Stimulated activated CD4-positive, alpha-beta T cell treated with anti-CD3 and anti-CD28 coated beads, TNF-alpha, amount 100 ng/mL, for 24 hours (primary cell): ENCODE measurements around the gene HGD.
"Not testable (repeated sequence)": the region's sequence is repeated elsewhere in the genome, so short reads cannot be mapped to it uniquely, and the experiment has no call there.

ENCODE experiments used
- DNase-seq, 3 experiments: peaks; one replicate each; pipeline ENCODE4 v3.0.0-alpha.2; 2020; ENCODE audit warnings: low read depth in 3 of 3

Gene HGD

GRCh38 chr3:120678984-120679383 lies 3.1 kb downstream of the HGD start:
- DNase-seq, result no peak

GRCh38 chr3:120678331-120678947 lies 3.6 kb downstream of the HGD start:
- no peak for DNase-seq

- not testable (repeated sequence) for DNase-seq
These were observed 4.8 kb downstream of the HGD start for GRCh38 chr3:120677193-120677592.

- no peak for DNase-seq
These were observed 8.9 kb downstream of the HGD start for GRCh38 chr3:120673116-120673515.

- DNase-seq, result no peak
These were observed 11.5 kb downstream of the HGD start for GRCh38 chr3:120670576-120670975.

- DNase-seq, result no peak
These were observed 17.1 kb downstream of the HGD start for GRCh38 chr3:120664926-120665325.

GRCh38 chr3:120661945-120662344 lies 20.1 kb downstream of the HGD start:
- no peak for DNase-seq

GRCh38 chr3:120661106-120661905 lies 20.7 kb downstream of the HGD start:
- no peak for DNase-seq

- DNase-seq, result no peak
These were observed 22.2 kb downstream of the HGD start for GRCh38 chr3:120659834-120660233.

GRCh38 chr3:120659285-120659684 lies 22.8 kb downstream of the HGD start:
- DNase-seq, result no peak

- DNase-seq, result no peak
These were observed 29.0 kb downstream of the HGD start for GRCh38 chr3:120652896-120653545.

- no peak for DNase-seq
These were observed 29.8 kb downstream of the HGD start for GRCh38 chr3:120652281-120652680.

- DNase-seq, result no peak
These were observed 31.7 kb downstream of the HGD start for GRCh38 chr3:120650311-120650710.

- no peak for DNase-seq
These were observed 32.2 kb downstream of the HGD start for GRCh38 chr3:120649830-120650233.

- DNase-seq, result no peak
These were observed 33.7 kb downstream of the HGD start for GRCh38 chr3:120648290-120648689.

GRCh38 chr3:120646771-120647432 lies 35.1 kb downstream of the HGD start:
- no peak for DNase-seq

- no peak for DNase-seq
These were observed 36.8 kb downstream of the HGD start for GRCh38 chr3:120645083-120645845.

- no peak for DNase-seq
These were observed 39.6 kb downstream of the HGD start for GRCh38 chr3:120642368-120642948.

- no peak for DNase-seq
These were observed 40.3 kb downstream of the HGD start for GRCh38 chr3:120641696-120642246.

- no peak for DNase-seq
These were observed 41.8 kb downstream of the HGD start for GRCh38 chr3:120640231-120640630.

GRCh38 chr3:120638820-120639219 lies 43.2 kb downstream of the HGD start:
- not testable (repeated sequence) for DNase-seq
